HepG2 (cell line): Measurements from ENCODE around the gene MAN2A2. TPM values are rescaled to one million over a fixed set of nuclear protein-coding genes. Genes with fewer than 3 reads are reported as not detected.

Experiments
- ATAC-seq: fragments of 200-7000 bp; cut with Tn5 transposase; 3 replicates; pipeline ENCODE4 v1.9.1; 2020; ENCODE audit warnings: mild to moderate bottlenecking, moderate library complexity
- BruUV-seq: library from RNA; stranded (reverse); fragments of 400-500 nt; replicated peaks from 2 replicates; lab custom pipeline; 2021; lab: Mats Ljungman, UMichigan
- CTCF ChIA-PET: fragments of 300-600 bp; formaldehyde crosslinking; extraction: SDS; loops from one replicate; lab custom pipeline; 2021; ENCODE audit warnings: low total read pairs, inconsistent platforms, low intra/inter-chr PET ratio; lab: Yijun Ruan, JAX
- POLR2A ChIA-PET: fragments of 350-600 bp; sonication (Branson Sonifier 250); formaldehyde crosslinking; loops from one replicate; lab custom pipeline; 2020; ENCODE audit warnings: antibody characterized with exemption, inconsistent platforms; lab: Yijun Ruan, JAX
- DNase-seq: peaks from one replicate; pipeline ENCODE4 v3.0.0-alpha.2; 2015; ENCODE audit warnings: low spot score
- FAIRE-seq: peaks from 3 replicates; lab custom pipeline; 2011; peaks lifted over from hg19 to GRCh38; lab: Jason Lieb, UNC
- H2AFZ ChIP-seq: one replicate; pipeline ENCODE4 v1.6.1; 2011; ENCODE audit warnings: low read length, inconsistent platforms
- H3K27ac ChIP-seq: fragments of 300-600 bp; 3 replicates; pipeline ENCODE4 v1.8.0; 2011; ENCODE audit warnings: mixed run types, mild to moderate bottlenecking, mixed read lengths, low read length, inconsistent platforms; ENCODE audit not compliant: insufficient read depth; ENCODE audit errors: extremely low read length
- H3K27me3 ChIP-seq, 2 experiments: fragments of 200-600 bp in 1 of 2; 2 replicates in 1 of 2; 3 replicates in 1 of 2; pipeline versions ENCODE4 v1.6.0 to v1.8.0; 2011; ENCODE audit warnings: low read length in 2 of 2, mild to moderate bottlenecking in 2 of 2, moderate library complexity in 2 of 2, inconsistent platforms in 1 of 2; ENCODE audit not compliant: insufficient read depth in 2 of 2, control insufficient read depth in 1 of 2
- H3K36me3 ChIP-seq, 2 experiments: fragments of 200-600 bp in 1 of 2; replicated peaks in 1 of 2; 2 replicates in 1 of 2; 3 replicates in 1 of 2; pipeline versions ENCODE4 v1.5.1 to v1.8.0; 2011; ENCODE audit warnings: low read length in 2 of 2, inconsistent platforms in 1 of 2; ENCODE audit not compliant: insufficient read depth in 2 of 2, control insufficient read depth in 1 of 2
- H3K4me1 ChIP-seq: 2 replicates; pipeline ENCODE4 v1.5.1; 2012; ENCODE audit warnings: low read length, inconsistent platforms; ENCODE audit not compliant: insufficient read depth
- H3K4me2 ChIP-seq: 2 replicates; pipeline ENCODE4 v1.6.0; 2011; ENCODE audit warnings: low read depth, low read length, inconsistent platforms
- H3K4me3 ChIP-seq, 3 experiments: fragments of 200-600 bp in 1 of 3; sonication (generic), shearing (Covaris generic) in 1 of 3; replicated peaks in 1 of 3; 2 replicates each; pipeline ENCODE4 v1.5.1; 2011 to 2016; ENCODE audit warnings: low read length in 3 of 3, inconsistent platforms in 2 of 3, low read depth in 2 of 3, mild to moderate bottlenecking in 2 of 3, control low read depth in 1 of 3, mixed read lengths in 1 of 3; ENCODE audit not compliant: insufficient read depth in 1 of 3
- H3K79me2 ChIP-seq: one replicate; pipeline ENCODE4 v1.6.1; 2011; ENCODE audit warnings: low read length, inconsistent platforms; ENCODE audit not compliant: insufficient read depth
- H3K9ac ChIP-seq: 2 replicates; pipeline ENCODE4 v1.6.0; 2011; ENCODE audit warnings: mild to moderate bottlenecking, low read depth, low read length, inconsistent platforms; ENCODE audit not compliant: insufficient read depth
- H3K9me3 ChIP-seq: 2 replicates; pipeline ENCODE4 v1.5.1; 2012; ENCODE audit warnings: mild to moderate bottlenecking, low read length
- H4K20me1 ChIP-seq: 2 replicates; pipeline ENCODE4 v1.6.0; 2011; ENCODE audit warnings: inconsistent platforms, mild to moderate bottlenecking, low read length, moderate library complexity; ENCODE audit not compliant: insufficient read depth
- ATF1 ChIP-seq: IDR thresholded peaks from 2 replicates; pipeline ENCODE4 v1.6.1; 2016; ENCODE audit warnings: mild to moderate bottlenecking, control low read depth
- BRD4 ChIP-seq: sonication (generic); formaldehyde crosslinking; IDR thresholded peaks from 2 replicates; pipeline ENCODE4 v1.4.0; 2020; ENCODE audit warnings: missing genetic modification reagents
- CBFB ChIP-seq: sonication (generic); formaldehyde crosslinking; IDR thresholded peaks from 2 replicates; pipeline ENCODE4 v1.4.0; 2020; ENCODE audit warnings: missing genetic modification reagents
- CEBPB ChIP-seq: IDR thresholded peaks from 2 replicates; pipeline ENCODE4 v1.6.1; 2011; ENCODE audit warnings: low read depth, low read length, improper control_type of control experiment, borderline replicate concordance
- FOSL2 ChIP-seq: sonication (generic); formaldehyde crosslinking; IDR thresholded peaks from 2 replicates; pipeline ENCODE4 v1.4.0; 2020; ENCODE audit warnings: missing genetic modification reagents
- FOXM1 ChIP-seq: sonication (generic); formaldehyde crosslinking; IDR thresholded peaks from 2 replicates; pipeline ENCODE4 v1.5.0; 2020; ENCODE audit warnings: missing genetic modification reagents
- HES4 ChIP-seq: sonication (generic); formaldehyde crosslinking; IDR thresholded peaks from 2 replicates; pipeline ENCODE4 v1.9.0; 2021; ENCODE audit warnings: mild to moderate bottlenecking, missing genetic modification reagents, borderline replicate concordance
- HIVEP1 ChIP-seq: sonication (generic); formaldehyde crosslinking; IDR thresholded peaks from 2 replicates; pipeline ENCODE4 v1.4.0; 2020; ENCODE audit warnings: mild to moderate bottlenecking, missing genetic modification reagents
- NAIF1 ChIP-seq: sonication (generic); formaldehyde crosslinking; IDR thresholded peaks from 2 replicates; pipeline ENCODE4 v1.5.0; 2020; ENCODE audit warnings: mild to moderate bottlenecking, missing genetic modification reagents, borderline replicate concordance
- POLR2A ChIP-seq, 2 experiments: IDR thresholded peaks; 2 replicates each; pipeline ENCODE4 v1.6.1; 2011; ENCODE audit warnings: low read depth in 2 of 2, low read length in 2 of 2, mild to moderate bottlenecking in 1 of 2, moderate library complexity in 1 of 2; ENCODE audit not compliant: insufficient read depth in 1 of 2
- RAD21 ChIP-seq: fragments of 450-650 bp; formaldehyde crosslinking; IDR thresholded peaks from 2 replicates; pipeline ENCODE4 v1.5.0; 2020; ENCODE audit warnings: mild to moderate bottlenecking
- SKI ChIP-seq: fragments of 450-650 bp; IDR thresholded peaks from one replicate; pipeline ENCODE4 v1.6.1; 2018; ENCODE audit warnings: mild to moderate bottlenecking; ENCODE audit not compliant: partially characterized antibody
- SP5 ChIP-seq: IDR thresholded peaks from 2 replicates; pipeline ENCODE4 v1.6.1; 2016; ENCODE audit warnings: low read depth, borderline replicate concordance
- TAF15 ChIP-seq: fragments of 200-400 bp; formaldehyde crosslinking; IDR thresholded peaks from one replicate; pipeline ENCODE4 v1.6.1; 2018; ENCODE audit warnings: mild to moderate bottlenecking, low read depth, low read length; ENCODE audit not compliant: poor library complexity, severe bottlenecking
- TCF7 ChIP-seq: sonication (generic); IDR thresholded peaks from 2 replicates; pipeline ENCODE4 v1.6.1; 2016; ENCODE audit warnings: antibody characterized with exemption, low read depth
- ZBTB7A ChIP-seq: sonication (generic); formaldehyde crosslinking; IDR thresholded peaks from 2 replicates; pipeline ENCODE4 v1.8.0; 2022; ENCODE audit warnings: mild to moderate bottlenecking, missing genetic modification reagents
- ZMYM3 ChIP-seq: sonication (generic); formaldehyde crosslinking; IDR thresholded peaks from 2 replicates; pipeline ENCODE4 v1.5.1; 2020; ENCODE audit warnings: mild to moderate bottlenecking, missing genetic modification reagents
- ZNF510 ChIP-seq: sonication (generic); formaldehyde crosslinking; IDR thresholded peaks from 2 replicates; pipeline ENCODE4 v1.4.0; 2020; ENCODE audit warnings: low read depth, mild to moderate bottlenecking, missing genetic modification reagents
- ZNF557 ChIP-seq: sonication (generic); formaldehyde crosslinking; IDR thresholded peaks from 2 replicates; pipeline ENCODE4 v1.4.0; 2020; ENCODE audit warnings: missing genetic modification reagents
- ZNF570 ChIP-seq: sonication (generic); formaldehyde crosslinking; IDR thresholded peaks from 2 replicates; pipeline ENCODE4 v1.4.0; 2020; ENCODE audit warnings: mild to moderate bottlenecking, missing genetic modification reagents, borderline replicate concordance
- ZNF781 ChIP-seq: sonication (generic); formaldehyde crosslinking; IDR thresholded peaks from 2 replicates; pipeline ENCODE4 v1.5.1; 2020; ENCODE audit warnings: borderline replicate concordance, mild to moderate bottlenecking, missing genetic modification reagents; ENCODE audit errors: not compliant biosample characterization
- ZNF788 ChIP-seq: sonication (generic); formaldehyde crosslinking; IDR thresholded peaks from 2 replicates; pipeline ENCODE4 v1.5.0; 2020; ENCODE audit warnings: mild to moderate bottlenecking, missing genetic modification reagents, borderline replicate concordance
- WGBS: methylation state at CpG from one replicate; pipeline ENCODE4 v1.1.6; 2017; ENCODE audit warnings: low lambda C conversion rate; 5-methylcytosine and 5-hydroxymethylcytosine counted together
- in situ Hi-C: cut with HindIII; loops from 2 replicates; pipeline ENCODE4 v1.10.0; 2017; ENCODE audit warnings: low pct_unique_long_range_greater_than_20kb; ENCODE audit not compliant: extremely low pct_ligation_motif_present
- intact Hi-C: fragments of 100-400 bp; cut with micrococcal nuclease; formaldehyde crosslinking; loops from one replicate; pipeline ENCODE4 v1.10.0; 2022; ENCODE audit not compliant: unreplicated experiment
- polyA plus RNA-seq, 8 experiments: library from polyadenylated mRNA; depleted of rRNA in 3 of 8; stranded (reverse) in 7 of 8; unstranded in 1 of 8; fragments of >200 nt; fragmentation: Illumina TruSeq in 4 of 8; extraction: Trizol in 4 of 8; gene quantifications; 2 replicates each; pipeline versions ENCODE4 v1.2.1 to v1.2.3, GENCODE V29; 2011 to 2016; ENCODE audit warnings: low read depth in 4 of 8, missing spikeins in 1 of 8, mixed read lengths in 1 of 8; ENCODE audit not compliant: insufficient read depth in 1 of 8
- total RNA-seq, 5 experiments: library from RNA; depleted of rRNA; stranded (reverse); fragments of >200 nt; fragmentation: Illumina TruSeq; extraction: Trizol; gene quantifications; 2 replicates each; pipeline ENCODE4 v1.2.3, GENCODE V29; 2016; ENCODE audit warnings: low read depth in 1 of 5
- TF ChIP-seq, protein P1 (sequence below): sonication (generic); formaldehyde crosslinking; IDR thresholded peaks from 2 replicates; pipeline ENCODE4 v1.9.0; 2021; ENCODE audit warnings: missing genetic modification reagents, borderline replicate concordance
- TF ChIP-seq, protein P2 (sequence below): sonication (generic); formaldehyde crosslinking; IDR thresholded peaks from 2 replicates; pipeline ENCODE4 v1.4.0; 2020; ENCODE audit warnings: missing genetic modification reagents, borderline replicate concordance

The MAN2A2 gene
- total and polyA plus RNA-seq, 2 of the 13 experiments (the other 11 are each of a cell fraction or from before 2014, with no cell fraction given), result 17.5 to 51.5 TPM

DNA sequence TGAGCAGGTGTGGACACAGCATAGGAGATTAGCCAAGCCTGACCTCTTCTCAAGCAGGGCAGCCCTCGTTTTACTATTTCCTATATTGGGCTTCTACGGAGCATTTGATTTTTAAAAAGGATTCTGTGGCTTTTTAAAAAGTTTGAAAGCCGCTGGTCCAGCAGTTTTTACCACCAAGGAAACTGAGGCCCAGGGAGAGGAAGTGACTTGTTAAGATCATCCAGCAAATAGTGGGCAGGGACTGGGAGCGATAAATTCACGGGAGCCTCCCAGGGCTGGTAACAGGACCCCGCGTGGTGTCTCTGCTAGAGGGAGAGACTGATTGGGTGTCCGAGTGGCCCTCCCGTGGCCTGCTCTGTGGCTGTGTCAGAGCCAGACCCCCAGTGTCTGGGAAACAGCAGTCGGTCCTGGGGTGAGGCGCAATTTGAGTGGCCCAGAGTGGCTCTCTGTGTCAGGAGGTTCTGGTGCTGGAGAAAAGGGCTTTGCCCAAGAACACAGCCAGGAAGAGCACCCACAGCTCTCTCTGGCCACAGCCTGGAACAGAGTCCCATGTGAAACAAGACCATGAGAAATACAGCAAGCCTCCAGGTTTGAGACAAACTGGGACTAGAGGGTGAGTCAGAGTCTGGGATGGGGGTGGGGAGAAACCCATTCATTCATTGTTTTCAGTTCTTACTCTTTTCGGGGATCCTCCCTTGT, 30.5 kb upstream of the MAN2A2 start:
- DNase-seq (peak; percentile 56), FAIRE-seq (no peak), ATAC-seq (peak; percentile 11)
- Histone ChIP-seq H3K4me3 (peak overlapping the region; percentile 72 to 74 (median 73)), H3K4me2 (peak overlapping the region; percentile 85), H3K79me2 (peaks cover 10% of the 10 kb centered on the region), H3K4me1 (peaks cover 62% of the 10 kb centered on the region), H4K20me1 (peaks cover 22% of the 10 kb centered on the region; the same call in 1 of the 2 replicates), H3K36me3 (peaks cover 2 to 23% of the 10 kb centered on the region in 2 experiments; a peak in 3 of 5 replicates), H3K27ac (no peak overlapping the region), H2AFZ (no peak overlapping the region), H3K9ac (peak overlapping the region; percentile 61), H3K9me3 (no peaks in the 10 kb centered on the region), H3K27me3 (peaks cover 0 to 29% of the 10 kb centered on the region in 2 experiments; a peak in 4 of 5 replicates)
- WGBS, result 7% methylated on average over 12 of the region's 12 CpGs
- in situ Hi-C loops (no loop called here), intact Hi-C loops (loop anchor here (5.0 kb wide), 1 partner anchor 380 kb away; no protein-coding TSS in a partner anchor)
- CTCF ChIA-PET, result no interaction called here
- BruUV-seq, result TSS peak; percentile 61
- POLR2A ChIA-PET, result interaction anchor here (2.5 to 2.6 kb wide), 2 partner anchors 12 kb away, joined by 41 to 65 read pairs; partner anchors contain the start of gene FES
- no peak for TF ChIP-seq HES4
- no peak for TF ChIP-seq FOXM1 (CRISPR knock-in tag)
- TF ChIP-seq HIVEP1 (CRISPR knock-in tag), result no peak
- no peak for TF ChIP-seq ZBTB7A
- TF ChIP-seq BRD4, result 0 out of 2 replicates have a peak, but pooled peaks have one; percentile 33
- peak; percentile 38 for TF ChIP-seq SKI
- TF ChIP-seq ZNF570 (CRISPR knock-in tag), result no peak
- peak; percentile 81 for TF ChIP-seq FOSL2 (CRISPR knock-in tag)
- peak in 1 of 2 experiments; percentile 35; a peak in 1 of 4 replicates for TF ChIP-seq POLR2A (IDR thresholded peaks at IDR 0.05; ENCODE audit: insufficient read depth in 1 of 2, low read depth in 2 of 2, low read length in 2 of 2)
- TF ChIP-seq ZNF788, result no peak
- no peak for TF ChIP-seq ATF1 (CRISPR knock-in tag)
- no peak for TF ChIP-seq ZNF557 (CRISPR knock-in tag)
- TF ChIP-seq, protein P1, sequence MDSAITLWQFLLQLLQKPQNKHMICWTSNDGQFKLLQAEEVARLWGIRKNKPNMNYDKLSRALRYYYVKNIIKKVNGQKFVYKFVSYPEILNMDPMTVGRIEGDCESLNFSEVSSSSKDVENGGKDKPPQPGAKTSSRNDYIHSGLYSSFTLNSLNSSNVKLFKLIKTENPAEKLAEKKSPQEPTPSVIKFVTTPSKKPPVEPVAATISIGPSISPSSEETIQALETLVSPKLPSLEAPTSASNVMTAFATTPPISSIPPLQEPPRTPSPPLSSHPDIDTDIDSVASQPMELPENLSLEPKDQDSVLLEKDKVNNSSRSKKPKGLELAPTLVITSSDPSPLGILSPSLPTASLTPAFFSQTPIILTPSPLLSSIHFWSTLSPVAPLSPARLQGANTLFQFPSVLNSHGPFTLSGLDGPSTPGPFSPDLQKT (CRISPR knock-in tag), result no peak
- TF ChIP-seq ZNF781 (CRISPR knock-in tag), result peak; percentile 29
- no peak for TF ChIP-seq CEBPB
- TF ChIP-seq NAIF1, result no peak
- no peak for TF ChIP-seq RAD21 (CRISPR knock-in tag)
- no peak for TF ChIP-seq ZMYM3 (CRISPR knock-in tag)
- TF ChIP-seq TCF7, result no peak
- TF ChIP-seq, protein P2, sequence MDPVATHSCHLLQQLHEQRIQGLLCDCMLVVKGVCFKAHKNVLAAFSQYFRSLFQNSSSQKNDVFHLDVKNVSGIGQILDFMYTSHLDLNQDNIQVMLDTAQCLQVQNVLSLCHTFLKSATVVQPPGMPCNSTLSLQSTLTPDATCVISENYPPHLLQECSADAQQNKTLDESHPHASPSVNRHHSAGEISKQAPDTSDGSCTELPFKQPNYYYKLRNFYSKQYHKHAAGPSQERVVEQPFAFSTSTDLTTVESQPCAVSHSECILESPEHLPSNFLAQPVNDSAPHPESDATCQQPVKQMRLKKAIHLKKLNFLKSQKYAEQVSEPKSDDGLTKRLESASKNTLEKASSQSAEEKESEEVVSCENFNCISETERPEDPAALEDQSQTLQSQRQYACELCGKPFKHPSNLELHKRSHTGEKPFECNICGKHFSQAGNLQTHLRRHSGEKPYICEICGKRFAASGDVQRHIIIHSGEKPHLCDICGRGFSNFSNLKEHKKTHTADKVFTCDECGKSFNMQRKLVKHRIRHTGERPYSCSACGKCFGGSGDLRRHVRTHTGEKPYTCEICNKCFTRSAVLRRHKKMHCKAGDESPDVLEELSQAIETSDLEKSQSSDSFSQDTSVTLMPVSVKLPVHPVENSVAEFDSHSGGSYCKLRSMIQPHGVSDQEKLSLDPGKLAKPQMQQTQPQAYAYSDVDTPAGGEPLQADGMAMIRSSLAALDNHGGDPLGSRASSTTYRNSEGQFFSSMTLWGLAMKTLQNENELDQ (CRISPR knock-in tag), result no peak
- no peak for TF ChIP-seq TAF15
- TF ChIP-seq ZNF510, result no peak
- TF ChIP-seq CBFB (CRISPR knock-in tag), result no peak
- no peak for TF ChIP-seq SP5 (CRISPR knock-in tag)
